Endothelial cell of umbilical vein (primary cell): ENCODE data around the gene LRP1. TPM values are rescaled to one million over a fixed set of nuclear protein-coding genes. Genes with fewer than 3 reads are reported as not detected.

ENCODE experiments used
- BruUV-seq: library from RNA; stranded (reverse); fragments of 400-500 nt; replicated peaks from 2 replicates; lab custom pipeline; 2021; lab: Mats Ljungman, UMichigan
- CTCF ChIA-PET: fragments of 300-600, 350-600 bp; sonication (Branson Sonifier 250); formaldehyde crosslinking; loops from one replicate; lab custom pipeline; 2021; ENCODE audit warnings: antibody characterized with exemption, inconsistent platforms; lab: Charles Lee
- POLR2A ChIA-PET: fragments of 300-600, 350-600 bp; sonication (Branson Sonifier 250); formaldehyde crosslinking; loops from one replicate; lab custom pipeline; 2021; ENCODE audit warnings: antibody characterized with exemption, inconsistent platforms; lab: Charles Lee
- DNase-seq: peaks from one replicate; pipeline ENCODE4 v3.0.0-alpha.2; 2011; ENCODE audit warnings: low read depth, low spot score
- FAIRE-seq: peaks from 2 replicates; lab custom pipeline; 2011; peaks lifted over from hg19 to GRCh38; lab: Jason Lieb, UNC
- H2AFZ ChIP-seq: 2 replicates; pipeline ENCODE4 v1.6.0; 2012; ENCODE audit warnings: low read depth, low read length, control low read depth, inconsistent platforms
- H3K27ac ChIP-seq: 2 replicates; pipeline ENCODE4 v1.5.1; 2011; ENCODE audit warnings: low read depth, mild to moderate bottlenecking, control low read depth, low read length, moderate library complexity; ENCODE audit not compliant: insufficient read depth
- H3K27me3 ChIP-seq, 2 experiments: 2 replicates each; pipeline versions ENCODE4 v1.6.0 to v1.6.1; 2011; ENCODE audit warnings: low read length in 2 of 2, mixed read lengths in 1 of 2; ENCODE audit not compliant: control insufficient read depth in 2 of 2, insufficient read depth in 2 of 2
- H3K36me3 ChIP-seq, 2 experiments: 2 replicates in 1 of 2; 3 replicates in 1 of 2; pipeline ENCODE4 v1.5.1; 2011; ENCODE audit warnings: low read length in 2 of 2, mild to moderate bottlenecking in 1 of 2, moderate library complexity in 1 of 2; ENCODE audit not compliant: control insufficient read depth in 2 of 2, insufficient read depth in 2 of 2; ENCODE audit errors: extremely low read depth in 1 of 2
- H3K4me1 ChIP-seq: 3 replicates; pipeline ENCODE4 v1.5.1; 2011; ENCODE audit warnings: mild to moderate bottlenecking, low read length; ENCODE audit not compliant: control insufficient read depth, insufficient read depth; ENCODE audit errors: extremely low read depth
- H3K4me2 ChIP-seq: 2 replicates; pipeline ENCODE4 v1.6.1; 2011; ENCODE audit warnings: low read length, control low read depth, mixed read lengths; ENCODE audit not compliant: insufficient read depth
- H3K4me3 ChIP-seq, 3 experiments: fragments of 200-600 bp in 1 of 3; sonication (generic), shearing (Covaris generic) in 1 of 3; replicated peaks in 1 of 3; 2 replicates each; pipeline ENCODE4 v1.5.1; 2011 to 2016; ENCODE audit warnings: control low read depth in 3 of 3, low read length in 3 of 3, mild to moderate bottlenecking in 2 of 3, inconsistent platforms in 1 of 3, low read depth in 1 of 3, moderate library complexity in 1 of 3; ENCODE audit not compliant: insufficient read depth in 1 of 3
- H3K79me2 ChIP-seq: 2 replicates; pipeline ENCODE4 v1.6.0; 2012; ENCODE audit warnings: low read length, inconsistent platforms; ENCODE audit not compliant: control insufficient read depth, insufficient read depth
- H3K9ac ChIP-seq: replicated peaks from 2 replicates; pipeline ENCODE3; 2011; ENCODE audit warnings: low read length, control low read depth; ENCODE audit not compliant: insufficient read depth; ENCODE audit errors: extremely low read depth
- H3K9me1 ChIP-seq: replicated peaks from 3 replicates; pipeline ENCODE4 v1.6.0; 2011; ENCODE audit warnings: mild to moderate bottlenecking, low read length; ENCODE audit not compliant: control insufficient read depth, insufficient read depth; ENCODE audit errors: extremely low read depth
- H3K9me3 ChIP-seq: replicated peaks from 2 replicates; pipeline ENCODE4 v1.5.1; 2012; ENCODE audit warnings: low read length, inconsistent platforms; ENCODE audit not compliant: control insufficient read depth, insufficient read depth
- H4K20me1 ChIP-seq: replicated peaks from 2 replicates; pipeline ENCODE3; 2011; ENCODE audit warnings: mild to moderate bottlenecking, low read length; ENCODE audit not compliant: control insufficient read depth, insufficient read depth; ENCODE audit errors: extremely low read depth
- EZH2 ChIP-seq: IDR thresholded peaks from 2 replicates; pipeline ENCODE4 v1.6.1; 2012; ENCODE audit warnings: borderline replicate concordance, low read depth, mild to moderate bottlenecking, moderate library complexity, low read length, inconsistent platforms; ENCODE audit not compliant: severe bottlenecking
- FOS ChIP-seq: IDR thresholded peaks from 2 replicates; pipeline ENCODE4 v1.6.1; 2011; ENCODE audit warnings: mild to moderate bottlenecking, low read length, moderate library complexity, borderline replicate concordance; ENCODE audit not compliant: insufficient read depth
- GATA2 ChIP-seq: IDR thresholded peaks from 2 replicates; pipeline ENCODE4 v1.7.0; 2011; ENCODE audit warnings: low read depth, mild to moderate bottlenecking, moderate library complexity, mixed read lengths, low read length; ENCODE audit not compliant: insufficient read length, insufficient read depth
- JUN ChIP-seq: IDR thresholded peaks from 2 replicates; pipeline ENCODE4 v1.6.1; 2011; ENCODE audit warnings: borderline replicate concordance, low read depth; ENCODE audit not compliant: insufficient read length, insufficient read depth
- MYC ChIP-seq: IDR thresholded peaks from one replicate; pipeline ENCODE4 v1.6.1; 2011; ENCODE audit warnings: mild to moderate bottlenecking, low read depth, low read length
- POLR2A ChIP-seq: IDR thresholded peaks from 2 replicates; pipeline ENCODE4 v1.6.1; 2012; ENCODE audit warnings: low read depth, mild to moderate bottlenecking, control low read depth, low read length
- POLR2AphosphoS5 ChIP-seq: IDR thresholded peaks from 2 replicates; pipeline ENCODE4 v1.6.1; 2012; ENCODE audit warnings: low read depth, mild to moderate bottlenecking, control low read depth, low read length, moderate library complexity; ENCODE audit not compliant: insufficient read depth
- dilution Hi-C: fragments of 300-500 bp; cut with MboI; formaldehyde crosslinking; loops from one replicate; pipeline ENCODE4 v1.15.0; 2019; ENCODE audit warnings: low sequenced_read_pairs; ENCODE audit not compliant: extremely low pct_ligation_motif_present
- intact Hi-C: fragments of 100-400 bp; cut with micrococcal nuclease; formaldehyde crosslinking; loops from one replicate; pipeline ENCODE4 v1.10.0; 2022
- polyA plus RNA-seq, 4 experiments: library from polyadenylated mRNA; depleted of rRNA in 3 of 4; stranded (reverse) in 3 of 4; unstranded in 1 of 4; fragments of >200 nt; gene quantifications; 2 replicates each; pipeline versions ENCODE4 v1.2.1 to v1.2.3, GENCODE V29; 2011 to 2012; ENCODE audit warnings: missing spikeins in 1 of 4
- total RNA-seq: library from RNA; stranded (reverse); gene quantifications from 2 replicates; pipeline ENCODE4 v1.2.3, GENCODE V29; 2021
- TF ChIP-seq, protein P1 (sequence below), 2 donors: IDR thresholded peaks; 1 replicate in 1 of 2; 2 replicates in 1 of 2; pipeline ENCODE4 v1.5.1; 2011; ENCODE audit warnings: low read length in 2 of 2, mild to moderate bottlenecking in 2 of 2, moderate library complexity in 2 of 2, control low read depth in 1 of 2, inconsistent platforms in 1 of 2, low read depth in 1 of 2; ENCODE audit not compliant: insufficient read depth in 1 of 2; ENCODE audit errors: extremely low read depth in 1 of 2
- TF ChIP-seq, protein P2 (sequence below): IDR thresholded peaks from 2 replicates; pipeline ENCODE4 v1.6.1; 2011; ENCODE audit not compliant: insufficient read depth, insufficient read length

LRP1 gene
- total and polyA plus RNA-seq, 2 donors (not counting 3 experiments of a cell fraction or from before 2014, with no cell fraction given) = 1.6 to 4.6 TPM

DNA sequence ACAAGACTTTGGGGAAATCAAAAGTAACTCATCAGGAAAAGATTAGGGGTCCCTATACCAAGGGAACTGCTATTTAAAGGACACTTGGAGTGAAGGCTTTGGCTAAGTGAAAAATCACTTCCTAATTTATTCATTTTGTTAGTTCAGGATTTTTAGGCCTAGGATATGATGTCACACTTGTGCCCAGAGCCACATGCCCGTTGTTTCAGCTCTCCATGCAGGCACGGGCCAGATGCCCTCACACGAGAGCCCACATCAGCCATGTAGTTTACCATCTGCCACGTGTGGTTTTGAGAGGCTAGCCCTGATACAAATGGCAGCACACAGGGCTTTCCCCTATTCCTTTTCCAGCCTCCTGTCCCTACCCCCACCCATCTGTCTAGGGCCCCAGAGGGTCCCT, 31.0 kb downstream of the LRP1 start:
- Histone ChIP-seq H3K4me2 (no peak overlapping the region), H3K4me3 (no peak overlapping the region), H3K36me3 (no peaks in the 10 kb centered on the region), H2AFZ (no peak overlapping the region), H3K27ac (no peak overlapping the region), H4K20me1 (no peaks in the 10 kb centered on the region), H3K9ac (no peak overlapping the region), H3K9me1 (no peaks in the 10 kb centered on the region), H3K4me1 (no peaks in the 10 kb centered on the region), H3K79me2 (no peaks in the 10 kb centered on the region), H3K9me3 (no peaks in the 10 kb centered on the region), H3K27me3 (no peaks in the 10 kb centered on the region)
- DNase-seq (no peak), FAIRE-seq (no peak)
- ChIA-PET CTCF (interaction anchor here (1.1 kb wide), 2 partner anchors 14 to 17 kb away, joined by 4 read pairs; no protein-coding TSS in a partner anchor), POLR2A (no interaction called here)
- intact Hi-C loops = no loop called here
- dilution Hi-C loops = no loop called here
- TF ChIP-seq, protein P1, sequence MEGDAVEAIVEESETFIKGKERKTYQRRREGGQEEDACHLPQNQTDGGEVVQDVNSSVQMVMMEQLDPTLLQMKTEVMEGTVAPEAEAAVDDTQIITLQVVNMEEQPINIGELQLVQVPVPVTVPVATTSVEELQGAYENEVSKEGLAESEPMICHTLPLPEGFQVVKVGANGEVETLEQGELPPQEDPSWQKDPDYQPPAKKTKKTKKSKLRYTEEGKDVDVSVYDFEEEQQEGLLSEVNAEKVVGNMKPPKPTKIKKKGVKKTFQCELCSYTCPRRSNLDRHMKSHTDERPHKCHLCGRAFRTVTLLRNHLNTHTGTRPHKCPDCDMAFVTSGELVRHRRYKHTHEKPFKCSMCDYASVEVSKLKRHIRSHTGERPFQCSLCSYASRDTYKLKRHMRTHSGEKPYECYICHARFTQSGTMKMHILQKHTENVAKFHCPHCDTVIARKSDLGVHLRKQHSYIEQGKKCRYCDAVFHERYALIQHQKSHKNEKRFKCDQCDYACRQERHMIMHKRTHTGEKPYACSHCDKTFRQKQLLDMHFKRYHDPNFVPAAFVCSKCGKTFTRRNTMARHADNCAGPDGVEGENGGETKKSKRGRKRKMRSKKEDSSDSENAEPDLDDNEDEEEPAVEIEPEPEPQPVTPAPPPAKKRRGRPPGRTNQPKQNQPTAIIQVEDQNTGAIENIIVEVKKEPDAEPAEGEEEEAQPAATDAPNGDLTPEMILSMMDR (IDR thresholded peaks at IDR 0.05; ENCODE audit: extremely low read depth in 1 of 2, insufficient read depth in 1 of 2, low read depth in 1 of 2, low read length in 2 of 2) = no peak
- TF ChIP-seq FOS = no peak
- TF ChIP-seq EZH2 = no peak
- TF ChIP-seq MYC = no peak
- TF ChIP-seq POLR2A = no peak
- TF ChIP-seq POLR2AphosphoS5 = no peak
- TF ChIP-seq GATA2 = no peak
- TF ChIP-seq, protein P2, sequence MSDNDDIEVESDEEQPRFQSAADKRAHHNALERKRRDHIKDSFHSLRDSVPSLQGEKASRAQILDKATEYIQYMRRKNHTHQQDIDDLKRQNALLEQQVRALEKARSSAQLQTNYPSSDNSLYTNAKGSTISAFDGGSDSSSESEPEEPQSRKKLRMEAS = no peak
- TF ChIP-seq JUN = no peak
- no TSS peak for BruUV-seq
